T follicular helper cell (primary cell): ENCODE measurements around the gene BCL6B.

ENCODE experiments used
- DNase-seq: peaks from one replicate; pipeline ENCODE4 v3.0.0-alpha.2; 2020; ENCODE audit warnings: low read depth

BCL6B gene

GRCh38 chr17:7058831-7059447, 36.1 kb downstream of the BCL6B start:
- no peak for DNase-seq

GRCh38 chr17:7060165-7060891, 37.5 kb downstream of the BCL6B start:
- no peak for DNase-seq

- no peak for DNase-seq
Observed at GRCh38 chr17:7063518-7064094, 40.8 kb downstream of the BCL6B start.

DNA sequence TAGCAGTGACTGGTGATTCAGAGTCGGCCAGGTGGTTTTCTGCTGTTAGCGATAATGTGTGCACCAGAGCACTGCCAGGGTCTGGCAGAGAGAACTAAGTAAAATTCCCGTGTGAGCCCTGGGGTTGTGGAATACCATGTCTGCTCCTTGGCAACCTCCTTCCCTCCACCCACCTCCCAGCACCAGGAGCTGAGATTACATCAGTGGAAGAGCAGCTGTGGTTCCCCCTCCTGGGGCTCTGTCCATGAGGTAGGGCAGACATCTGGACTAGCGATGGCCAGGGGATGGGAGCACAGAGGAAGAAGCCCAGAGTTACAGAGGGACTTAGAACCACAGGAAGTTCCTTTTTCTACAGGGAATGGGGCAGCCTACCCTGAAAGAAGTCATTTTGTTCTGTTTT, 41.4 kb downstream of the BCL6B start:
- DNase-seq = no peak

DNA sequence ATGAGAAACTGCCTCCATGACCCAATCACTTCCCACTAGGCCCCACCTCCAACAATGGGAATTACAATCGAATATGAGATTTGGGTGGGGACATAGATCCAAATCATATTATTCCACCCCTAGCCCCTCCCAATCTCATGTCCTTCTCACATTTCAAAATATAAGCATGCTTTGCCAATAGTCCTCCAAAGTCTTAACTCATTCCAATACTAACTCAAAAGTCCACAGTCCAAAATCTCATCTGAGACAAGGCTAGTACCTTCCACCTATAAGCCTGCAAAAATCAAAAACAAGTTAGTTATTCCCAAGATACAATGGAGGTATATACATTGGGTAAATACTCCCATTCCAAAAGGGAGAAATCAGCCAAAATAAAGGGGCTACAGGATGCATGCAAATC, 44.3 kb downstream of the BCL6B start:
- DNase-seq = no peak

GRCh38 chr17:7068268-7068667, 45.4 kb downstream of the BCL6B start:
- no peak for DNase-seq

GRCh38 chr17:7070712-7071111, 47.9 kb downstream of the BCL6B start:
- no peak for DNase-seq

- DNase-seq = no peak
Observed at GRCh38 chr17:7072406-7072805, 49.6 kb downstream of the BCL6B start.

DNA sequence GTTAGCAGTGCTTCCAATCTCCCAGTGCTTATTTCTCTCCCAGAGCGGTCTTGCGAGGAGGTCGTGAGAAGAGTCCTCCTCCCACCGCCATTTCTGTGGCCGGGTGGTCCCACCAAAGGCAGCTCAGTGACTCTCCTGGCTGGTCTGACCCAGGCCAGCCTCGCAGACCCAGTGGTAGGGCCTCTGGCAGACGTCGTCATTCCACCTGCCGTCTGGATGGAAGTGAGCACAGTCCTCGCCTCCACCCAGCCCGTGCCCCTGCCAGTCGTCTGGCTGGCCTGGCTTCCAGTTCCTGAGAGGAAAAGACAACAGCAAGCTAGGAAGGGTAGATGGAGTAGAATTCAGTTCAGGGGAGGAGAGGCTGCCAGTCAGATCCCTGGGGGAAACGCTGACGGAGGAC, 52.1 kb downstream of the BCL6B start:
- no peak for DNase-seq

- no peak for DNase-seq
Observed at GRCh38 chr17:7077911-7078546, 55.2 kb downstream of the BCL6B start.

DNA sequence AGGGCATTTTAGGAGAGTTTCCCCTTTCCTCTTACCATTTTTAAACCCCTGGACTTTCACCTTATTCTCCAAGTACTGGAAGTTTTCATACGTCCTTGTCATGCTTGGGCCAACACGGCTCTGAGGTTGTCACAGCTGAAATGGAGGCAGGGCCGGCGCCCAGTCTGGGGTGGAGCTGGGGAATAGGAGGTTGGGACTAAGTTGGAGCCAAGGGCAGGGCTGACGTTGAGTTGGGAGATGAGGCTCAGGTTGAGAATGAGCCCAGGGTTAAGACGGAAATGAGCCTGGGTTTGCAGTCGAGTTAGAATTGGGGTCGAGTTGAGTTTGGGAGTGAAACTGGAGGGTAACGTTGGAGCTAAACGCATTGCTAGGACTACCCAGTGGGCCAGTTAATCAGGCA, 55.9 kb downstream of the BCL6B start:
- DNase-seq = no peak
